Panc1 (cell line): ENCODE measurements around the gene ABI1.

ENCODE experiments used
- POLR2AphosphoS5 ChIP-seq: IDR thresholded peaks from 2 replicates; pipeline ENCODE4 v1.6.1; 2012; ENCODE audit warnings: mild to moderate bottlenecking, low read depth, low read length, moderate library complexity
- SIN3A ChIP-seq: IDR thresholded peaks from 2 replicates; pipeline ENCODE4 v1.6.1; 2012; ENCODE audit warnings: low read depth, mild to moderate bottlenecking, low read length, moderate library complexity, borderline replicate concordance; ENCODE audit not compliant: insufficient read depth
- TCF7L2 ChIP-seq: IDR thresholded peaks from 2 replicates; pipeline ENCODE4 v1.6.1; 2011; ENCODE audit warnings: mild to moderate bottlenecking, low read depth, low read length, inconsistent platforms
- TF ChIP-seq, protein P1 (sequence below): fragments of 450-650 bp; IDR thresholded peaks from 2 replicates; pipeline ENCODE4 v1.5.1; 2017; ENCODE audit warnings: mild to moderate bottlenecking
- TF ChIP-seq, protein P2 (sequence below), 2 experiments: IDR thresholded peaks; 2 replicates each; pipeline ENCODE4 v1.6.1; 2011 to 2012; ENCODE audit warnings: low read depth in 2 of 2, control low read depth in 1 of 2, low read length in 1 of 2, mild to moderate bottlenecking in 1 of 2, moderate library complexity in 1 of 2; ENCODE audit not compliant: insufficient read depth in 1 of 2

DNA sequence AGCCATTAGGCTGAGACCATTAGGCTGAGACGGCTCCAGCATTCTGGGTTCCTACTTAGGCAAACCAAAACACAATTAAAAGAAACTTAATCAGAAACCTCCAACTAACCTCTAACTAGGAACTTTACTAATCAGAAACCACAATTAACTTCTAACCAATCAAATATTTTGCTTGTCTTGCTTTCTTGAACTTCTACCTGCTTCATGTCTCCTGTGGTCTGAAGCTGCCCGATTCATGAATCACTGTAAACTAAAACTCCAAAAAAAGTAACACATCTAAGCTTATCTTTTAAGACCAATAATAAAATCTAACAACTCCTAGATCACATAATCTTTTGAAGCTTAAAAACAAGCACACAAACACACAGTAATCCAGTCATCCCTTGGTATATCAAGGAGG is 87.1 kb downstream of the ABI1 start:
- TF ChIP-seq, protein P1, sequence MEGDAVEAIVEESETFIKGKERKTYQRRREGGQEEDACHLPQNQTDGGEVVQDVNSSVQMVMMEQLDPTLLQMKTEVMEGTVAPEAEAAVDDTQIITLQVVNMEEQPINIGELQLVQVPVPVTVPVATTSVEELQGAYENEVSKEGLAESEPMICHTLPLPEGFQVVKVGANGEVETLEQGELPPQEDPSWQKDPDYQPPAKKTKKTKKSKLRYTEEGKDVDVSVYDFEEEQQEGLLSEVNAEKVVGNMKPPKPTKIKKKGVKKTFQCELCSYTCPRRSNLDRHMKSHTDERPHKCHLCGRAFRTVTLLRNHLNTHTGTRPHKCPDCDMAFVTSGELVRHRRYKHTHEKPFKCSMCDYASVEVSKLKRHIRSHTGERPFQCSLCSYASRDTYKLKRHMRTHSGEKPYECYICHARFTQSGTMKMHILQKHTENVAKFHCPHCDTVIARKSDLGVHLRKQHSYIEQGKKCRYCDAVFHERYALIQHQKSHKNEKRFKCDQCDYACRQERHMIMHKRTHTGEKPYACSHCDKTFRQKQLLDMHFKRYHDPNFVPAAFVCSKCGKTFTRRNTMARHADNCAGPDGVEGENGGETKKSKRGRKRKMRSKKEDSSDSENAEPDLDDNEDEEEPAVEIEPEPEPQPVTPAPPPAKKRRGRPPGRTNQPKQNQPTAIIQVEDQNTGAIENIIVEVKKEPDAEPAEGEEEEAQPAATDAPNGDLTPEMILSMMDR, result no peak
- TF ChIP-seq, protein P2, sequence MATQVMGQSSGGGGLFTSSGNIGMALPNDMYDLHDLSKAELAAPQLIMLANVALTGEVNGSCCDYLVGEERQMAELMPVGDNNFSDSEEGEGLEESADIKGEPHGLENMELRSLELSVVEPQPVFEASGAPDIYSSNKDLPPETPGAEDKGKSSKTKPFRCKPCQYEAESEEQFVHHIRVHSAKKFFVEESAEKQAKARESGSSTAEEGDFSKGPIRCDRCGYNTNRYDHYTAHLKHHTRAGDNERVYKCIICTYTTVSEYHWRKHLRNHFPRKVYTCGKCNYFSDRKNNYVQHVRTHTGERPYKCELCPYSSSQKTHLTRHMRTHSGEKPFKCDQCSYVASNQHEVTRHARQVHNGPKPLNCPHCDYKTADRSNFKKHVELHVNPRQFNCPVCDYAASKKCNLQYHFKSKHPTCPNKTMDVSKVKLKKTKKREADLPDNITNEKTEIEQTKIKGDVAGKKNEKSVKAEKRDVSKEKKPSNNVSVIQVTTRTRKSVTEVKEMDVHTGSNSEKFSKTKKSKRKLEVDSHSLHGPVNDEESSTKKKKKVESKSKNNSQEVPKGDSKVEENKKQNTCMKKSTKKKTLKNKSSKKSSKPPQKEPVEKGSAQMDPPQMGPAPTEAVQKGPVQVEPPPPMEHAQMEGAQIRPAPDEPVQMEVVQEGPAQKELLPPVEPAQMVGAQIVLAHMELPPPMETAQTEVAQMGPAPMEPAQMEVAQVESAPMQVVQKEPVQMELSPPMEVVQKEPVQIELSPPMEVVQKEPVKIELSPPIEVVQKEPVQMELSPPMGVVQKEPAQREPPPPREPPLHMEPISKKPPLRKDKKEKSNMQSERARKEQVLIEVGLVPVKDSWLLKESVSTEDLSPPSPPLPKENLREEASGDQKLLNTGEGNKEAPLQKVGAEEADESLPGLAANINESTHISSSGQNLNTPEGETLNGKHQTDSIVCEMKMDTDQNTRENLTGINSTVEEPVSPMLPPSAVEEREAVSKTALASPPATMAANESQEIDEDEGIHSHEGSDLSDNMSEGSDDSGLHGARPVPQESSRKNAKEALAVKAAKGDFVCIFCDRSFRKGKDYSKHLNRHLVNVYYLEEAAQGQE (IDR thresholded peaks at IDR 0.05; ENCODE audit: insufficient read depth in 1 of 2, low read depth in 2 of 2, low read length in 1 of 2), result no peak
- no peak for TF ChIP-seq TCF7L2
- TF ChIP-seq POLR2AphosphoS5, result no peak
- TF ChIP-seq SIN3A, result no peak
